VCaP (cell line): ENCODE results near the gene MSL2.

Experiments
- H3K27ac ChIP-seq: fragments of 450-650 bp; 2 replicates; pipeline ENCODE4 v1.5.1; 2017
- CTCF ChIP-seq: fragments of 450-650 bp; conservative IDR thresholded peaks from 2 replicates; pipeline ENCODE4 v1.5.1; 2017; ENCODE audit warnings: mild to moderate bottlenecking, moderate library complexity

The MSL2 gene

GRCh38 chr3:136187868-136188267 is 8.3 kb downstream of the MSL2 start:
- H3K27ac ChIP-seq, result no peak overlapping the region
- no peak for TF ChIP-seq CTCF

GRCh38 chr3:136186846-136187245 is 9.3 kb downstream of the MSL2 start:
- no peak for TF ChIP-seq CTCF
- no peak overlapping the region for H3K27ac ChIP-seq

- TF ChIP-seq CTCF, result no peak
- peak overlapping the region; percentile 20; the same call in 1 of the 2 replicates for H3K27ac ChIP-seq
Measured at GRCh38 chr3:136186344-136186743, 9.8 kb downstream of the MSL2 start.

- no peak overlapping the region for H3K27ac ChIP-seq
- TF ChIP-seq CTCF, result no peak
Measured at GRCh38 chr3:136184703-136185102, 11.4 kb downstream of the MSL2 start.

DNA sequence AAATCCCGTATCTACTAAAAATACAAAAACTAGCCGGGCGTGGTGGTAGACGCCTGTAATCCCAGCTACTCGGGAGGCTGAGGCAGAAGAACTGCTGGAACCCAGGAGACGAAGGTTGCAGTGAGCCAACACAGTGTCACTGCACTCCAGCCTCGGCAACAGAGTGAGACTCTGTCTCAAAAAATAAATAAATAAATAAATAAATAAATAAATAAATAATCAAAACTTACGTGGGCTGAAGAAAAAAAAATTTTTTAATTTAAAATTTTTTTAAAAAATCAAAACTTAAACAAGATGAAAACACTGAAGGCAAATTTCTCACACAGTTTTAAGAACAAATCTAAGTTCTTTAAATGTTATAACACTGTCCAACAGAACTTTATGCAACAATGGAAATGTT is 14.4 kb downstream of the MSL2 start:
- H3K27ac ChIP-seq, result no peak overlapping the region
- TF ChIP-seq CTCF, result no peak

DNA sequence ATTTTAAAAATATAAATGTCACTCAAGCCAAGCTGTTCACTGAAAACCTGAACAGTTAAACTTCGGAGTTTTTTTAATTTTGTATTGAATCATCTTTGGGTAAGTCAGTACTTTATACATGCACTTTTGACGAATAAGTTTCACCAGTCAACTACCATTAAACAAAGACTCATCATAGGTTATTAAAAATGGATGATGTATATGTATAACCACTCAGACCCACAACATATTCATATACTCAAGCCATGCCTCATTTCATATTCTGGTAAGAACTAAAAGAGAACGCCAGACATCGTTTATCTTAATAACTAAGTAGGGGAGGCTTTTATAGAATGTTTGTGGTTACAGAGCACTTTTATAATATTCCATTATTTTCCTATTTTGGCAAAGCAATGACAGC is 18.3 kb downstream of the MSL2 start:
- no peak overlapping the region for H3K27ac ChIP-seq
- no peak for TF ChIP-seq CTCF

- TF ChIP-seq CTCF, result no peak
- no peak overlapping the region for H3K27ac ChIP-seq
Measured at GRCh38 chr3:136173939-136174490, 22.1 kb downstream of the MSL2 start.
